Adrenal gland (tissue), 12 donors: ENCODE results near the gene PI4KA. TPM values are rescaled to one million over a fixed set of nuclear protein-coding genes. Genes with fewer than 3 reads are reported as not detected.
"Not testable (repeated sequence)": the region's sequence is repeated elsewhere in the genome, so short reads cannot be mapped to it uniquely, and the experiment has no call there.

Source experiments
- DNase-seq, 7 donors: peaks; one replicate each; pipeline ENCODE4 v3.0.0-alpha.2; 2019 to 2020
- H3K27ac ChIP-seq, 5 donors: fragments of 200-600 bp; sonication (generic) in 4 of 5; 1 replicate in 3 of 5; 2 replicates in 2 of 5; pipeline versions ENCODE4 v1.5.1 to v1.8.0; 2016 to 2020; ENCODE audit warnings: mild to moderate bottlenecking in 1 of 5
- H3K27me3 ChIP-seq: fragments of 200-600 bp; 2 replicates; pipeline ENCODE4 v1.8.0; 2021
- H3K36me3 ChIP-seq, 2 donors: fragments of 200-600 bp; replicated peaks in 1 of 2; 1 replicate in 1 of 2; 2 replicates in 1 of 2; pipeline versions ENCODE4 v1.5.1 to v1.8.0; 2018 to 2022
- H3K4me1 ChIP-seq, 2 donors: fragments of 200-600 bp; replicated peaks in 1 of 2; 1 replicate in 1 of 2; 2 replicates in 1 of 2; pipeline versions ENCODE4 v1.5.1 to v1.8.0; 2018 to 2021
- H3K4me3 ChIP-seq, 4 donors: fragments of 200-600 bp; sonication (generic) in 3 of 4; one replicate each; pipeline ENCODE4 v1.5.1; 2016 to 2018
- H3K9me3 ChIP-seq, 3 donors: fragments of 200-600 bp; sonication (generic) in 1 of 3; replicated peaks in 1 of 3; 1 replicate in 2 of 3; 2 replicates in 1 of 3; pipeline versions ENCODE4 v1.5.1 to v1.8.0; 2016 to 2021
- POLR2A ChIP-seq, 2 donors: fragments of 450-650 bp; IDR thresholded peaks; one replicate each; pipeline ENCODE4 v1.6.1; 2017; ENCODE audit warnings: antibody characterized with exemption in 2 of 2, mild to moderate bottlenecking in 2 of 2, moderate library complexity in 1 of 2
- WGBS, 4 donors: extraction: QIAGEN DNeasy Blood & Tissue Kit in 2 of 4; methylation state at CpG; one replicate each; pipeline versions ENCODE4 v1.1.5 to v1.1.7; 2013 to 2017; 5-methylcytosine and 5-hydroxymethylcytosine counted together
- intact Hi-C, 2 donors: fragments of 100-400 bp; cut with DNase I; formaldehyde crosslinking; loops; one replicate each; pipeline versions ENCODE4 v1.14.1 to v1.15.0; 2022 to 2023
- polyA plus RNA-seq, 3 donors: library from polyadenylated mRNA; stranded (reverse); fragments of 200-250 nt in 2 of 3; fragments of 350-450 nt in 1 of 3; fragmentation: Illumina TruSeq in 1 of 3; extraction: RNeasy Lipid Tissue Mini Kit (QIAGEN cat#74804) in 1 of 3; gene quantifications; one replicate each; pipeline ENCODE4 v1.2.3, GENCODE V29; 2013 to 2014
- total RNA-seq, 9 donors: library from RNA; depleted of rRNA in 4 of 9; stranded (reverse); fragments of >200 nt in 4 of 9; fragments of 120-200 nt in 1 of 9; fragmentation: NEBNext Ultra II Directional in 1 of 9; extraction: Animal tissue kit (Norgen Biotek cat#: 25700) in 1 of 9; gene quantifications; one replicate each; pipeline versions ENCODE4 v1.1.0 to v1.2.4, GENCODE V29; 2013 to 2023
- TF ChIP-seq, protein P1 (sequence below), 6 experiments: fragments of 450-650 bp in 4 of 6; fragments of 200-600 bp in 2 of 6; sonication (generic) in 1 of 6; IDR thresholded peaks; 1 replicate in 5 of 6; 2 replicates in 1 of 6; pipeline versions ENCODE4 v1.5.1 to v1.8.0; 2016 to 2021; ENCODE audit warnings: antibody characterized with exemption in 6 of 6, mild to moderate bottlenecking in 2 of 6, moderate library complexity in 1 of 6
- donor health status: healthy with polysubstance abuse.
- donor health status: Bipolar disorder and iron deficiency.
- donor health status: DM: yes; HTN: yes; CAD: no.
- donor health status: DM: no; HTN: no; CAD: no.
- donor health status: DM: no; HTN: no; CAD: no.
- donor health status: DM: yes; HTN: yes; CAD: no.

The PI4KA gene
- total and polyA plus RNA-seq, 12 donors: 36.4 to 134 (median 85.6) TPM

DNA sequence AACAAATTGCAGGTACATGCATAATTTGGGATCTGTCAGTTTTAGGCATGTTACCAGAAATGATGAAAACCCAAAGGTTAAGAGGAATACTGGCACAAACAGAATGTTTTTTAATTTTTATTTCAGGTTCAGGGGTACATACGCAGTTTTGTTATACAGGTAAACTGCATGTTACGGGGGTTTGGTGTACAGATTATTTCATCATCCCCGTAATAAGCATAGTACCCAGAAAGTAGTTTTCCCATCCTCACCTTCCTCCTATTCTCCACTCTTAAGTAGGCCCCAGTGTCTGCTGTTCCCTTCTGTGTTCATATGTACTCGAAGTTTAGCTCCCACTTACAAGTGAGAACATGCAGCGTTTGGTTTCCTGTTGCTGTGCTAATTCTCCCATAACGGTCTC, 33.0 kb downstream of the PI4KA start:
- intact Hi-C loops: no loop called here
- H3K36me3 ChIP-seq: peaks cover 0 to 15% of the 10 kb centered on the region in 2 donors

DNA sequence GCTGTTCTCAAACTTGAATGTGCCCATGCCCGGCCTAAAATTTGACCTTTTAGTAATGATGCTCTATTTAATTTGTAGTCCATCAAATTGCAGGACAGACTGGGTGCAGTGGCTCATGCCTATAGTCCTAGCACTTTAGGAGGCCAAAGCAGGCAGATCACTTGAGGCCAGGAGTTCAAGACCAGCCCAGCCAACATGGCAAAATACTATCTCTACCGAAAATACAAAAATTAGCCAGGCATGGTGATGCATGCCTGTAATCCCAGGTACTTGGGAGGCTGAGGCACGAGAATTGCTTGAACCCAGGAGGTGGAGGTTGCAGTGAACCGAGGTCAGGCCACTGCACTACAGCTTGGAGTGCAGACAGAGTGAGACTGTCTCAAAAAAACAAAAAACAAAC, 33.4 kb downstream of the PI4KA start:
- H3K9me3 ChIP-seq, H3K4me3 ChIP-seq, H3K27me3 ChIP-seq, H3K4me1 ChIP-seq, intact Hi-C loops, H3K27ac ChIP-seq: not testable (repeated sequence)
- WGBS, 4 donors: 94 to 99% (median 98%) methylated on average over 4 of the region's 4 CpGs
- DNase-seq: peak in 1 of 7 donors; percentile 18
- H3K36me3 ChIP-seq: peaks cover 0 to 12% of the 10 kb centered on the region in 2 donors

More for the DNA sequence above, 33.0 kb downstream of the PI4KA start:
- Histone ChIP-seq H3K27me3 (no peaks in the 10 kb centered on the region), H3K27ac (no peak overlapping the region), H3K9me3 (no peaks in the 10 kb centered on the region), H3K4me1 (no peaks in the 10 kb centered on the region), H3K4me3 (no peak overlapping the region)
- TF ChIP-seq, protein P1, sequence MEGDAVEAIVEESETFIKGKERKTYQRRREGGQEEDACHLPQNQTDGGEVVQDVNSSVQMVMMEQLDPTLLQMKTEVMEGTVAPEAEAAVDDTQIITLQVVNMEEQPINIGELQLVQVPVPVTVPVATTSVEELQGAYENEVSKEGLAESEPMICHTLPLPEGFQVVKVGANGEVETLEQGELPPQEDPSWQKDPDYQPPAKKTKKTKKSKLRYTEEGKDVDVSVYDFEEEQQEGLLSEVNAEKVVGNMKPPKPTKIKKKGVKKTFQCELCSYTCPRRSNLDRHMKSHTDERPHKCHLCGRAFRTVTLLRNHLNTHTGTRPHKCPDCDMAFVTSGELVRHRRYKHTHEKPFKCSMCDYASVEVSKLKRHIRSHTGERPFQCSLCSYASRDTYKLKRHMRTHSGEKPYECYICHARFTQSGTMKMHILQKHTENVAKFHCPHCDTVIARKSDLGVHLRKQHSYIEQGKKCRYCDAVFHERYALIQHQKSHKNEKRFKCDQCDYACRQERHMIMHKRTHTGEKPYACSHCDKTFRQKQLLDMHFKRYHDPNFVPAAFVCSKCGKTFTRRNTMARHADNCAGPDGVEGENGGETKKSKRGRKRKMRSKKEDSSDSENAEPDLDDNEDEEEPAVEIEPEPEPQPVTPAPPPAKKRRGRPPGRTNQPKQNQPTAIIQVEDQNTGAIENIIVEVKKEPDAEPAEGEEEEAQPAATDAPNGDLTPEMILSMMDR (IDR thresholded peaks at IDR 0.05): no peak
- TF ChIP-seq POLR2A (IDR thresholded peaks at IDR 0.05): no peak
- no peak for DNase-seq
- 90 to 96% (median 93%) methylated on average over 6 of the region's 6 CpGs for WGBS, 4 donors

DNA sequence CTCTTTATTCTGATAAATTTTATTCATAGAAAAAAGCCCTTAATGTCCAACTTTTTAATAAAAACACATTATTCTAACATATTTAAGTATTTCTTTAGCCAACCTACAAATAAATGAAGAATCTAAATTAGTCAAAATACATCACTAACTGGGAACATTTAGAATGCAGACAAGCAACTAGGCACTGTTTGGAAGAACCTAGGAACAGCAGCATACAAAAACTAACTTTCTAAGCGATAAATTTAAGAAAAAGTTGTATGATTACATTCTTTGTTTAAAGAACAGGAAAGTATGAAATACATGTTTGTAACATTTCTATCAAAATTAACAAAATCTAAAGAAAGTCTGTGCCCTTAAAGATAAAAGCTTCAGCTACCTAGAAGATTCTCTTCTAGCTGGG, 35.3 kb downstream of the PI4KA start:
- Histone ChIP-seq H3K36me3 (peaks cover 0 to 32% of the 10 kb centered on the region in 2 donors), H3K4me3 (no peak overlapping the region), H3K4me1 (no peaks in the 10 kb centered on the region), H3K9me3 (no peaks in the 10 kb centered on the region), H3K27me3 (no peaks in the 10 kb centered on the region), H3K27ac (no peak overlapping the region)
- intact Hi-C loops: no loop called here
- TF ChIP-seq, protein P1 (IDR thresholded peaks at IDR 0.05): no peak
- TF ChIP-seq POLR2A (IDR thresholded peaks at IDR 0.05): no peak
- WGBS, 4 donors: 94 to 98% (median 97%) methylated on average over 1 of the region's 1 CpG
- DNase-seq: no peak

DNA sequence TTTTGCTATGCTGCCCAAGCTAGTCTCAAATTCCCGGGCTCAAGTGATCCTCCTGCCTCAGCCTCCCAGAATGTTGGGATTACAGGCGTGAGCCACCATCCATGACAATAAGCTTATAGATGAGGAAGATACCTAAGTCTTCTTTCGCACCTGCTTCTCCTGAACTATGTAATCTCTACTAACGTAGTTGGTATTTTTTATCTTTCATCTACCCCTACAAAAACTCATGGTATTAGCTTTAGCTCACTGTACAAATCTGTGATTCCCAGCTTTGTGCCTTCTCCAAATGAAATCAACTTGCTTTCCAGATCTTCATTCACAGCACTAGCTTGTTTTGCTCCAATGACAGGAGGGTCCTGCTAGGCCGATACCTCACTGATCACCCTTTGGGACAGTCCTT, 36.4 kb downstream of the PI4KA start:
- H3K36me3 ChIP-seq: peaks cover 0 to 40% of the 10 kb centered on the region in 2 donors
- H3K4me1 ChIP-seq: no peaks in the 10 kb centered on the region
- no peak for DNase-seq
- H3K27me3 ChIP-seq: no peaks in the 10 kb centered on the region
- no peak overlapping the region for H3K4me3 ChIP-seq
- intact Hi-C loops: no loop called here
- 92 to 97% (median 95%) methylated on average over 5 of the region's 5 CpGs for WGBS, 4 donors
- no peaks in the 10 kb centered on the region for H3K9me3 ChIP-seq
- no peak overlapping the region for H3K27ac ChIP-seq
- no peak for TF ChIP-seq POLR2A (IDR thresholded peaks at IDR 0.05)
- TF ChIP-seq, protein P1 (IDR thresholded peaks at IDR 0.05): no peak

DNA sequence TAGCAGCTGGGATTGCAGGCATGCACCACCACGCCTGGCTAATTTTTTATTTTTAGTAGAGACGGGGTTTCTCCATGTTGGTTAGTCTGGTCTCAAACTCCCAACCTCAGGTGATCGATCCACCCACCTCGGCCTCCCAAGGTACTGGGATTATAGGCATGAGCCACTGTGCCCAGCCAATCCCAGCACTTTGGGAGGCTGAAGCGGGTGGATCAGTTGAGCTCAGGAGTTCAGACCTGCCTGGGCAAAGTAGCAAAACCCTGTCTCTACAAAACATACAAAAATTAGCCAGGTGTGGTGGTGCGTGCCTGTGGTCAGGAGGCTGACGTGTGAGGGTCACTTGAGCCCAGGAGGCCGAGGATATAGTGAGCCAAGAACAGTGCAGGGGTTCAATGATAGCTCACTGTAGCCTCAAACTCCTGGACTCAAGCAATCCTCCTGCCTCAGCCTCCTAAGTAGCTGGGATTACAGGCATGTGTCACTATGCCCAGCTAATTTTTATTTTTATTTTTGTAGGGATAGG, 36.8 kb downstream of the PI4KA start:
- H3K4me3 ChIP-seq, H3K27ac ChIP-seq, H3K9me3 ChIP-seq, H3K27me3 ChIP-seq, intact Hi-C loops, H3K4me1 ChIP-seq: not testable (repeated sequence)
- 97 to 99% (median 97%) methylated on average over 8 of the region's 8 CpGs for WGBS, 4 donors
- H3K36me3 ChIP-seq: peaks cover 0 to 45% of the 10 kb centered on the region in 2 donors
- peak in 1 of 7 donors; percentile 13 for DNase-seq
